Skin epidermis (tissue), 12 donors: Measurements from ENCODE around the gene RGS10.

Experiments
- H3K27ac ChIP-seq, 21 experiments: fragments of 200-600 bp; sonication (generic) in 11 of 21; one replicate each; pipeline ENCODE4 v1.5.0; 2020; ENCODE audit warnings: mild to moderate bottlenecking in 3 of 21, inconsistent platforms in 2 of 21, moderate library complexity in 2 of 21
- H3K4me3 ChIP-seq, 7 experiments: fragments of 200-600 bp; sonication (generic) in 2 of 7; one replicate each; pipeline ENCODE4 v1.5.0; 2020; ENCODE audit warnings: inconsistent platforms in 2 of 7, mild to moderate bottlenecking in 2 of 7, moderate library complexity in 1 of 7

The RGS10 gene

GRCh38 chr10:119522747-119523426, 19.6 kb downstream of the RGS10 start:
- no peak overlapping the region for H3K4me3 ChIP-seq
- peak overlapping the region in 1 of 21 experiments; percentile 16 for H3K27ac ChIP-seq

GRCh38 chr10:119521443-119522204, 20.9 kb downstream of the RGS10 start:
- no peak overlapping the region for H3K4me3 ChIP-seq
- H3K27ac ChIP-seq, result no peak overlapping the region

- Histone ChIP-seq H3K4me3 (no peak overlapping the region), H3K27ac (peak overlapping the region in 2 of 21 experiments; percentile 38 to 96)
Observed at GRCh38 chr10:119520283-119520682, 22.2 kb downstream of the RGS10 start.

DNA sequence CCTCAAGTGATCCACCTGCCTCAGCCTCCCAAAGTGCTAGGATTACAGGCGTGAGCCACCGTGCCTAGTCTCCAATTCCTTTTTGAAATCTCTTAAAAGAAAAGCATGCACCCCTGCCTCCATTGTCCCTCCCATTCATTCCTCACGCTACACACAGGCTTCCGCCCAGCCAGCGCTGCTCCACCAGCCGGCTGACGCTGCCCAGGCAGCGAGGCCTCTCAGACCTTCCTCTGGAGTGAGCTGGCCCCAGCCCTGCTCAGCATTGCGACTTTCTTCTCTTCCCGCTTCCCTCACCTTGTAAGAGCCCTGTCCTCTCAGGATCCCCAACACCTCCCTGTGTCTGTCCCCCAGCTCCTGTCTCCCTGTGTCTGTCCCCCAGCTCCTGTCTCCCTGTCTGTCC, 23.6 kb downstream of the RGS10 start:
- H3K27ac ChIP-seq, result peak overlapping the region in 9 of 21 experiments; percentile 6 to 96 (median 77)
- H3K4me3 ChIP-seq, result no peak overlapping the region

- Histone ChIP-seq H3K4me3 (no peak overlapping the region), H3K27ac (peak overlapping the region in 18 of 21 experiments; percentile 9 to 96 (median 74))
Observed at GRCh38 chr10:119518176-119518575, 24.3 kb downstream of the RGS10 start.

GRCh38 chr10:119517235-119518141, 25.0 kb downstream of the RGS10 start:
- H3K4me3 ChIP-seq, result no peak overlapping the region
- peak overlapping the region in 19 of 21 experiments; percentile 9 to 96 (median 75) for H3K27ac ChIP-seq

- Histone ChIP-seq H3K4me3 (no peak overlapping the region), H3K27ac (peak overlapping the region in 19 of 21 experiments; percentile 9 to 96 (median 75))
Observed at GRCh38 chr10:119516381-119517234, 25.9 kb downstream of the RGS10 start.

- H3K4me3 ChIP-seq, result no peak overlapping the region
- H3K27ac ChIP-seq, result peak overlapping the region in 14 of 21 experiments; percentile 14 to 96 (median 76)
Observed at GRCh38 chr10:119515511-119516045, 26.9 kb downstream of the RGS10 start.

DNA sequence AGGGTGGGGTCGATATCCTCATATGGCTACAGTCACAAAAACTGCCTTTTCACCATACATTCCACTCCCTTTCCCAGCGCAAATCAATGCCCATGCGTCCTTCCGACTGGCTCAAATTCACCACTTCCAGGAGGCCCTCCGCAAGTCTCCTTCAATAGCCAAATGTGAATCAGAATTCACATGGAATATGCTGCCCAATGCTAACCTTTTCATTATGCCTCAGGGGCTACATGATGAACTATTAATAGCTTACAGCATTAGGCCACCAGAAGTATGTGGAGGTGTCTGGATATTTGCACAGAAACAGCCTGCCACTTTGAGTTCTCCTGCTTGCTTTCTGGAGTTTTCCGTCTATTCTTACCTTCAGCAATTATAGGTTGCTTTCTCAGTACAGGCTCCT, 27.7 kb downstream of the RGS10 start:
- no peak overlapping the region for H3K4me3 ChIP-seq
- peak overlapping the region in 1 of 21 experiments; percentile 81 for H3K27ac ChIP-seq

DNA sequence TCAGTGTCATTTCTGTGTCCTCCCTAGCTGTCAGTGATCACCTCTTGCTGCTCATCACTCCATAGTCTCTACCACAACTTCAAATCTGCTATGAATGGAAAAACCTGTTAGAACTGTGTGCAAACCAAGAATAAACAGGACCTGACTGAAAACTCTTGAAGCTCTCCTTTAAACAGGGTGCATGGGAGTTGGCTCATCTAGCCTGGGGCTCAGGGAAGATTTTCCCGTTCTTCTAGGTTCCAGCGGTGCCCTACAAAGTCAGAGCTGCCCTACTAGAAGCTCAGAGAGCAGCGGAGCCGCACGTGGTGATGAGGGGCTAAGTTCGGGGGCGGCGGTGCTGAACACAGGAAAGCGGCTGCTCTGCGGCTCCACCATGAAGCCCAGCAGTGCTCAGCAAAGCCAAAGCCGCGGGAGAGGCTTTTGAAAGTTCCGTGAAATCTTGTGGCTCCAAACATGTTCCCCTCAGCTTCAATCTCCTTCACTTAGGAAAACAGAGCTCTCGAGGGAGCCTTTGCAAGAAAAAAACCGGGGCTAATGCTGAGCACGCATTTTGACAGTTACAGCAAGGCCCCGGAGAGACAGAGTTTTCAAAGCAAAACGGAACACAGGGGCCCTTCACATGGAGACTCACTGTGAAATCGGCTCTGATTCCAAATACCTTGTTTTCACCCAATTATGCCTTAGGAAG, 30.5 kb downstream of the RGS10 start:
- H3K27ac ChIP-seq, result no peak overlapping the region

DNA sequence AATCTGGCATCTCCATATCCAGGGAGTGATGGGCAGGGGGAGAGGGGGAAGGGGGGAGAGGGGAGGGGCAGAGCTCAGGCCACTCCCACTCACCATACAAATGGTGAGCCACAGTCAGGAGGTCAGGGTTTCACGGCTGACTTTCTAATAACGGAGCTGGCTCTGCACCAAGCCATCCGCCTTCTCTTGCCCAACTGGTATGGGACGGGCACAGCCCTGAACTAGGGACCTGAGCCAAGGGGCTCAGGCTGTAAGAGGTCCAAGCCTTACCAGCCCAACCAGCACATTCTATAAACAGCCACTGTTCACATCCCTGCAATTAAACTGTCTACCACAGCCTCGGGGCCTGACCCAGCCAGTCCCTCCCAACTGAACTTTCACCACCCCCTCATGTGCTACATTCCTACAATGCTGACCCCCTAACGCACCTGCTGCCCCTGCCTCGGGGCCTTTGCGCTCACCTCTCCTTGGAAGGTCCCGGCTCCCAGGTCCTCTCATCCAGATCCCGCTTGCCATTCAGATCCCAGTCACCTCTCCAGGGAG, 32.5 kb downstream of the RGS10 start:
- H3K4me3 ChIP-seq, result no peak overlapping the region
- H3K27ac ChIP-seq, result no peak overlapping the region

More for the DNA sequence above, 30.5 kb downstream of the RGS10 start:
- H3K4me3 ChIP-seq, result no peak overlapping the region

GRCh38 chr10:119507115-119507514, 35.4 kb downstream of the RGS10 start:
- H3K27ac ChIP-seq, result no peak overlapping the region
- H3K4me3 ChIP-seq, result no peak overlapping the region

- H3K4me3 ChIP-seq, result no peak overlapping the region
- peak overlapping the region in 1 of 21 experiments; percentile 24 for H3K27ac ChIP-seq
Observed at GRCh38 chr10:119505588-119506315, 36.8 kb downstream of the RGS10 start.

DNA sequence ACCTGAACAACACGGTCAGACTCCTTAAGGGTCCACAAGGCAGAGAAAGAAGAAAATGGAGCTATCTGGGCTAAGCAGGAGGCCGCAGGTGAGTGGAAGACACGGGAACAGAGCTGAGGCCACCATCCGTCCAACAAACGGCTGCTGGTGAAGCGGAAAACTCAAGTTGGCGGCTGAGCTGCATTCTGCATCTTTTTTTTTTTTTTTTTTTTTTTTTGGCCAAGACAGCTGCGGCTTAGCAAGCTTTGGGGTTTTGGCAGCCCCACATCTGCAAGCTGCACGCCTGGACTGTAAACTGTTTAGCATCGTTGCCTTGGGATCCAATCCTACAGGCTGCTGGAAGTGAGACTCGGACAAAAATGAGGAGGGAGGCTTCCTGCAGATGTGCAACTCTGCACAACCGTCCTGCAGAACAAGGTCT, 37.4 kb downstream of the RGS10 start:
- Histone ChIP-seq H3K4me3 (no peak overlapping the region), H3K27ac (no peak overlapping the region)

DNA sequence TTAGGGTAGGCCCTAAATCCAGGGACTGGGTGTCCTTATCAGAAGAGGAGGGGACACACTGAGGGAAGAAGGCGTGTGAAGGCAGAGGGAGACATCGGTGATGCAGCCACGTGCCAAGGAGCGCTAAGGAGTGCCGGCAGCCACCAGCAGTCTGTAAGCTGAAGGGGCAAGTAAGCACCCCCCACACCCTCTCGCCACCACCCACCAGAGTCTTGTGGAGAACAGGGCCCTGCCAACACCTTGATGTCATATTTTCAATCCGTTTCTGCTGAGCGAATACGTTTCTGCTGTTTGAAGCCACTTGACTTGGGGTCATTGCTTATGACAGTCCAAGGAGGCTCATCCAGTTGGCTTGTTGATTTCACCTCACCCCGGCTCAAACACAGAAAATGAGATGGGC, 37.9 kb downstream of the RGS10 start:
- no peak overlapping the region for H3K27ac ChIP-seq
- H3K4me3 ChIP-seq, result no peak overlapping the region

DNA sequence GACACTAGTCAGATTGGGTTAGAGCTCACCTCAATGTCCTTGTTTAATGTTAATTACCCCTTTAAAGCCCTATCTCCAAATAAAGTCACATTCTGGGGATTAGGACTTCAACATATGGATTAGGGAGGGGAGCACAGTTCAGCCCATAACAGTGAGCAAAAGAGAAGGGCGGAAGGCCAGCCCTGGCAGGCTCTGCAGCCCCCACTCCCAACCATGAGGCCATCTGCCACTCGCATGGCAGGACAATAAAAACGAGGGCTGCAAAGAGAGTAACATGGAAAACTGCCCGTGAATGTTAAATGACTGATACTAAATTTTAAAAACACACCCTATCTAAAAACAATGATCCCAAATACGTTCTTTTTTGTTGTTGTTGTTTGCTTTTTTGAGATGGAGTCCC, 38.7 kb downstream of the RGS10 start:
- no peak overlapping the region for H3K4me3 ChIP-seq
- peak overlapping the region in 2 of 21 experiments; percentile 87 to 91 for H3K27ac ChIP-seq

- H3K4me3 ChIP-seq, result no peak overlapping the region
- H3K27ac ChIP-seq, result peak overlapping the region in 13 of 21 experiments; percentile 34 to 91 (median 61)
Observed at GRCh38 chr10:119502618-119503155, 39.8 kb downstream of the RGS10 start.
